B cell (primary cell): Measurements from ENCODE around the gene TIMM21. TPM values are rescaled to one million over a fixed set of nuclear protein-coding genes. Genes with fewer than 3 reads are reported as not detected.

ENCODE experiments used
- ATAC-seq: fragments of 200-7000 bp; cut with Tn5 transposase; one replicate; pipeline ENCODE4 v1.10.0; 2021; ENCODE audit warnings: low read depth, mild to moderate bottlenecking, moderate number of reproducible peaks, moderate library complexity
- CTCF ChIA-PET: fragments of 350-600 bp; sonication (Branson Sonifier 250); formaldehyde crosslinking; loops from one replicate; lab custom pipeline; 2021; ENCODE audit warnings: antibody characterized with exemption, inconsistent platforms; lab: Charles Lee
- POLR2A ChIA-PET: fragments of 350-600 bp; sonication (Branson Sonifier 250); formaldehyde crosslinking; loops from one replicate; lab custom pipeline; 2021; ENCODE audit warnings: antibody characterized with exemption; lab: Charles Lee
- DNase-seq: peaks from one replicate; pipeline ENCODE4 v3.0.0; 2013
- H2AFZ ChIP-seq: 2 replicates; pipeline ENCODE4 v1.6.1; 2012; ENCODE audit warnings: mild to moderate bottlenecking, low read depth, low read length; ENCODE audit not compliant: insufficient read depth, poor library complexity, severe bottlenecking
- H3K27ac ChIP-seq, 2 donors: 1 replicate in 1 of 2; 2 replicates in 1 of 2; pipeline ENCODE4 v1.5.1; 2012 to 2013; ENCODE audit warnings: low read length in 2 of 2, mild to moderate bottlenecking in 2 of 2, moderate library complexity in 1 of 2
- H3K27me3 ChIP-seq, 4 experiments: fragments of 200-600 bp in 1 of 4; sonication (generic) in 1 of 4; replicated peaks in 1 of 4; 1 replicate in 2 of 4; 2 replicates in 2 of 4; pipeline versions ENCODE4 v1.6.1 to v1.7.0; 2013 to 2016; ENCODE audit warnings: low read length in 3 of 4, mild to moderate bottlenecking in 2 of 4, mixed read lengths in 1 of 4, moderate library complexity in 1 of 4; ENCODE audit not compliant: insufficient read depth in 4 of 4, control insufficient read depth in 3 of 4; ENCODE audit errors: control extremely low read depth in 1 of 4
- H3K36me3 ChIP-seq, 2 experiments: replicated peaks in 1 of 2; 1 replicate in 1 of 2; 2 replicates in 1 of 2; pipeline versions ENCODE4 v1.6.1 to v1.7.1; 2013; ENCODE audit warnings: low read length in 1 of 2; ENCODE audit not compliant: insufficient read depth in 2 of 2, control insufficient read depth in 1 of 2; ENCODE audit errors: control extremely low read depth in 1 of 2, extremely low read depth in 1 of 2
- H3K4me1 ChIP-seq, 2 donors: fragments of 200-600 bp in 1 of 2; sonication (generic) in 1 of 2; 1 replicate in 1 of 2; 2 replicates in 1 of 2; pipeline versions ENCODE4 v1.5.1 to v1.6.1; 2013 to 2017; ENCODE audit warnings: low read length in 2 of 2; ENCODE audit not compliant: control insufficient read depth in 2 of 2, insufficient read depth in 2 of 2
- H3K4me2 ChIP-seq: replicated peaks from 2 replicates; pipeline ENCODE3; 2012; ENCODE audit warnings: mild to moderate bottlenecking, low read depth, low read length; ENCODE audit not compliant: poor library complexity, severe bottlenecking
- H3K4me3 ChIP-seq, 5 experiments: fragments of 200-600 bp in 1 of 5; sonication (generic) in 1 of 5; 1 replicate in 3 of 5; 2 replicates in 2 of 5; pipeline versions ENCODE4 v1.5.1 to v1.7.0; 2011 to 2016; ENCODE audit warnings: low read length in 4 of 5, mild to moderate bottlenecking in 4 of 5, low read depth in 2 of 5, control low read depth in 1 of 5, moderate library complexity in 1 of 5; ENCODE audit not compliant: insufficient read depth in 1 of 5; ENCODE audit errors: control extremely low read depth in 1 of 5, extremely low read depth in 1 of 5
- H3K79me2 ChIP-seq: fragments of 200-600 bp; sonication (generic); one replicate; pipeline ENCODE4 v1.6.0; 2016; ENCODE audit warnings: low read length; ENCODE audit not compliant: control insufficient read depth, insufficient read depth
- H3K9ac ChIP-seq: fragments of 200-600 bp; sonication (generic); 2 replicates; pipeline ENCODE4 v1.6.1; 2017; ENCODE audit warnings: mild to moderate bottlenecking, low read length, moderate library complexity
- H3K9me3 ChIP-seq, 3 donors: one replicate each; pipeline versions ENCODE4 v1.6.1 to v1.7.1; 2013; ENCODE audit warnings: low read length in 2 of 3; ENCODE audit not compliant: control insufficient read depth in 2 of 3, insufficient read depth in 1 of 3; ENCODE audit errors: control extremely low read depth in 1 of 3
- H4K20me1 ChIP-seq: 2 replicates; pipeline ENCODE4 v1.6.0; 2012; ENCODE audit warnings: mild to moderate bottlenecking, low read length; ENCODE audit not compliant: insufficient read depth, control insufficient read depth, poor library complexity, severe bottlenecking
- H3K27ac Mint-ChIP-seq: one replicate; pipeline ENCODE4 v1.8.0; 2021; ENCODE audit warnings: mixed read lengths
- H3K27me3 Mint-ChIP-seq: one replicate; pipeline ENCODE4 v1.8.0; 2021; ENCODE audit warnings: mixed read lengths
- H3K4me1 Mint-ChIP-seq: one replicate; pipeline ENCODE4 v1.8.0; 2021; ENCODE audit warnings: mixed read lengths
- H3K4me3 Mint-ChIP-seq: one replicate; pipeline ENCODE4 v1.8.0; 2021; ENCODE audit warnings: mixed read lengths
- H3K9me3 Mint-ChIP-seq: one replicate; pipeline ENCODE4 v1.8.0; 2022; ENCODE audit warnings: mixed read lengths; ENCODE audit not compliant: insufficient read depth
- EZH2 ChIP-seq: IDR thresholded peaks from 2 replicates; pipeline ENCODE4 v1.6.1; 2012; ENCODE audit warnings: borderline replicate concordance, low read depth, mild to moderate bottlenecking, moderate library complexity, low read length; ENCODE audit not compliant: insufficient read depth, poor library complexity, severe bottlenecking
- WGBS: methylation state at CpG from one replicate; pipeline ENCODE4 v1.1.5; 2013; ENCODE audit warnings: missing lambda C conversion rate; ENCODE audit not compliant: insufficient coverage; 5-methylcytosine and 5-hydroxymethylcytosine counted together
- intact Hi-C: fragments of 100-400 bp; cut with micrococcal nuclease; formaldehyde crosslinking; loops from one replicate; pipeline ENCODE4 v1.10.0; 2022
- polyA plus RNA-seq: library from polyadenylated mRNA; depleted of rRNA; stranded (reverse); fragments of >200 nt; gene quantifications from 2 replicates; pipeline ENCODE4 v1.2.3, GENCODE V29; 2012
- total RNA-seq, 2 donors: library from RNA; stranded (reverse); fragments of 120-200 nt in 1 of 2; gene quantifications; 1 replicate in 1 of 2; 2 replicates in 1 of 2; pipeline versions ENCODE4 v1.2.3 to v1.2.4, GENCODE V29; 2013 to 2022
- TF ChIP-seq, protein P1 (sequence below): fragments of 200-600 bp; IDR thresholded peaks from one replicate; pipeline ENCODE4 v1.8.0; 2022; ENCODE audit warnings: antibody characterized with exemption, mild to moderate bottlenecking

TIMM21 gene
- total and polyA plus RNA-seq, 2 donors (not counting 1 experiment from before 2014, with no cell fraction given), result 22.9 to 25.0 TPM

DNA sequence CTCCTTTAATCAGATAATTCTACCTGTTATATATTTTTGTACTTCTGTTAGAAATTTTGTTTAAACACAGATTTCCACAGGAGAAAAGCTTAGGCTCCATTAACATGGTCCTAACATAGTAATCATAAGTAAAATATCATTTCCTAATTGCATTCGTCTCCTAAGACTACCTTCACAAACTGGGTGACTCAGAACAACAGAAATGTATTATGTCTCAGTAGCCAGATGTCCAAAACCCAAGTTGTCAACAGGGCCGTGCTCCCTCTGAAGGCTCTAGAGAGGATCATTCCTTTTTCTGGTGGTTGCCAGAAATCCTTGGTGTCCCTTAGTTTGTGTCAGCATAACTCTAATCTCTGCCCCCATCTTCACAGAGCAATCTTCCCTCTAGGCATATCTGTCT lies 6.1 kb upstream of the TIMM21 start:
- DNase-seq, result no peak
- Mint-ChIP-seq H3K9me3 (no peaks in the 10 kb centered on the region), H3K27me3 (peaks cover 36% of the 10 kb centered on the region), H3K4me3 (no peak overlapping the region), H3K27ac (no peak overlapping the region), H3K4me1 (peaks cover 6% of the 10 kb centered on the region)
- no peak overlapping the region for H3K4me3 ChIP-seq
- H3K9me3 ChIP-seq, result no peaks in the 10 kb centered on the region
- peaks cover 0 to 3% (median 0%) of the 10 kb centered on the region in 4 experiments for H3K27me3 ChIP-seq
- TF ChIP-seq, protein P1, sequence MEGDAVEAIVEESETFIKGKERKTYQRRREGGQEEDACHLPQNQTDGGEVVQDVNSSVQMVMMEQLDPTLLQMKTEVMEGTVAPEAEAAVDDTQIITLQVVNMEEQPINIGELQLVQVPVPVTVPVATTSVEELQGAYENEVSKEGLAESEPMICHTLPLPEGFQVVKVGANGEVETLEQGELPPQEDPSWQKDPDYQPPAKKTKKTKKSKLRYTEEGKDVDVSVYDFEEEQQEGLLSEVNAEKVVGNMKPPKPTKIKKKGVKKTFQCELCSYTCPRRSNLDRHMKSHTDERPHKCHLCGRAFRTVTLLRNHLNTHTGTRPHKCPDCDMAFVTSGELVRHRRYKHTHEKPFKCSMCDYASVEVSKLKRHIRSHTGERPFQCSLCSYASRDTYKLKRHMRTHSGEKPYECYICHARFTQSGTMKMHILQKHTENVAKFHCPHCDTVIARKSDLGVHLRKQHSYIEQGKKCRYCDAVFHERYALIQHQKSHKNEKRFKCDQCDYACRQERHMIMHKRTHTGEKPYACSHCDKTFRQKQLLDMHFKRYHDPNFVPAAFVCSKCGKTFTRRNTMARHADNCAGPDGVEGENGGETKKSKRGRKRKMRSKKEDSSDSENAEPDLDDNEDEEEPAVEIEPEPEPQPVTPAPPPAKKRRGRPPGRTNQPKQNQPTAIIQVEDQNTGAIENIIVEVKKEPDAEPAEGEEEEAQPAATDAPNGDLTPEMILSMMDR, result no peak
- no peak for TF ChIP-seq EZH2
- ChIA-PET POLR2A (interaction anchor here (0.6 kb wide), 1 partner anchor 363 kb away, joined by 6 read pairs; no protein-coding TSS in a partner anchor), CTCF (no interaction called here)
- H3K36me3 ChIP-seq, result no peaks in the 10 kb centered on the region
- no peaks in the 10 kb centered on the region for H3K79me2 ChIP-seq
- ATAC-seq, result no peak
- WGBS, result 80% methylated on average over 1 of the region's 2 CpGs
- H3K4me1 ChIP-seq, result peaks cover 5% of the 10 kb centered on the region in 2 donors
- intact Hi-C loops, result no loop called here
- H2AFZ ChIP-seq, result no peak overlapping the region
- H4K20me1 ChIP-seq, result no peaks in the 10 kb centered on the region
- H3K27ac ChIP-seq, result no peak overlapping the region
- no peak overlapping the region for H3K9ac ChIP-seq
- no peak overlapping the region for H3K4me2 ChIP-seq

DNA sequence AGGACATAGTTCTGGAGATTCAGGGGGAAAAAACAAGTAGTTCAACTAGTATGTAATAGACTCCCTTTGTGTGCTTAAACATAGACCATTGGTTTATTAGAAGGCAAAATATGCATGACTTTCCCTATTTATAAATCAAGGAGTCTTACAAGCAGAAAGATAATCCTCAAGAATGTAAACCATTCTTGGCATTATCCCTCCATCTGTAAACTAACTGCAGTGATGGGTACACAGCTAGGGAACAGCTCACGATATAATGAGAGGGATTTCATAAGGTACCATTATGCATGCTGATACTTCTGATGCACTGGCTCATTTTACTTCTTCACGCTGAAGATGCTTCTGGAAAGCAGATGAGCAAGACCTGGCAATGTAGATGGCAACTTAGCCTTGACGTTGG lies 1.6 kb upstream of the TIMM21 start:
- TF ChIP-seq, protein P1, result no peak
- TF ChIP-seq EZH2, result no peak
- DNase-seq, result no peak
- peak overlapping the region; percentile 91 for H2AFZ ChIP-seq
- ATAC-seq, result no peak
- no peaks in the 10 kb centered on the region for H3K9me3 Mint-ChIP-seq
- no peak overlapping the region for H3K27ac ChIP-seq
- no peaks in the 10 kb centered on the region for H3K9me3 ChIP-seq
- peak overlapping the region; percentile 100 for H3K27ac Mint-ChIP-seq
- 69% methylated on average over 3 of the region's 3 CpGs for WGBS
- peak overlapping the region; percentile 87 for H3K4me2 ChIP-seq
- CTCF ChIA-PET, result no interaction called here
- peaks cover 0 to 18% of the 10 kb centered on the region in 2 experiments for H3K36me3 ChIP-seq
- no peaks in the 10 kb centered on the region for H3K27me3 ChIP-seq
- H3K4me1 ChIP-seq, result peaks cover 15 to 21% of the 10 kb centered on the region in 2 donors
- POLR2A ChIA-PET, result no interaction called here
- H4K20me1 ChIP-seq, result peaks cover 14% of the 10 kb centered on the region
- peaks cover 33% of the 10 kb centered on the region for H3K4me1 Mint-ChIP-seq
- intact Hi-C loops, result loop anchor here (1.0 to 5.0 kb wide), 3 partner anchors 51 to 146 kb away; no protein-coding TSS in a partner anchor
- H3K27me3 Mint-ChIP-seq, result peaks cover 10% of the 10 kb centered on the region
- H3K4me3 ChIP-seq, result peak overlapping the region in 4 of 5 experiments; percentile 75 to 96 (median 84)
- peaks cover 34% of the 10 kb centered on the region for H3K79me2 ChIP-seq
- peak overlapping the region; percentile 89 for H3K9ac ChIP-seq
- H3K4me3 Mint-ChIP-seq, result peak overlapping the region; percentile 94
